GM10847 (cell line): ENCODE results near the gene RNF20.

ENCODE experiments used
- POLR2A ChIP-seq: IDR thresholded peaks from 2 replicates; pipeline ENCODE4 v1.6.1; 2011; ENCODE audit not compliant: insufficient read length; ENCODE audit errors: extremely low read depth

Gene RNF20

DNA sequence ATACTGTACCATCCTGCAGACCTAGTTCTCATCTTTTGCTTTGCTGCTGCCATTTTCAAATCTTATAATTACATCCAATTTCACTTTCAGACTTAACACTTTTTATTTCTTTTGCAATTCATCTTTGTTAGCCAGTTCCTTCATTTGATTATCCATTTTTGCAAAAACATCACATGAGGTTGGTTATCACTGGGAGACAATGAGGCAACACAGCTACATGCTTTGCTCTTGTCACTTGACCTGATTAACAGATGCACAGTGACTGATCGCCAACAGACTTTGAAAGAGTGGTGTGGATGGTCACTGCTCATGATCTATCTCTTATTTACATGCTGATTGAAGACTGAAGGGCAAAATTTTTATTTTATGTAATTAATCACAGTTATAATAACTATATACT lies 17.0 kb upstream of the RNF20 start:
- no peak for TF ChIP-seq POLR2A

DNA sequence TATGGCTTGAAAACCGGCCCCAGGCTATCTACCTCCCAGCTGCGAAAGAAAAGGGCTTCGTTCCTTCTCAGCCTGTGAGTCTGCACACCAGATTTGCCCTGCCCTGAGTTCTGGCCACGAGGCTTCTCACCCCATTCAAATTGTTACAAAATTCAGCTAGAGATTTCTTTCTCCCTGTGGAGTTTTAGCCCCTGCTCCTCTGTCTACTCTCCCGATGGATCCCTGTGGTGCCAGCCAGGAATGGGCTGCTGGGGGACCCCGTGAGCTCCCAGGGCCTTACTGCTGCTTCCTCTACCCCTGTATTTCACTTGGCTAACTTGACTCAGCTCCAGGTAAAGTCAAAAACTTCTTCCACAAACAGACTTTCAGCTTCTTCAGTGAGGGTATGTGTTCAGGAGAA lies 9.3 kb upstream of the RNF20 start:
- TF ChIP-seq POLR2A: no peak

DNA sequence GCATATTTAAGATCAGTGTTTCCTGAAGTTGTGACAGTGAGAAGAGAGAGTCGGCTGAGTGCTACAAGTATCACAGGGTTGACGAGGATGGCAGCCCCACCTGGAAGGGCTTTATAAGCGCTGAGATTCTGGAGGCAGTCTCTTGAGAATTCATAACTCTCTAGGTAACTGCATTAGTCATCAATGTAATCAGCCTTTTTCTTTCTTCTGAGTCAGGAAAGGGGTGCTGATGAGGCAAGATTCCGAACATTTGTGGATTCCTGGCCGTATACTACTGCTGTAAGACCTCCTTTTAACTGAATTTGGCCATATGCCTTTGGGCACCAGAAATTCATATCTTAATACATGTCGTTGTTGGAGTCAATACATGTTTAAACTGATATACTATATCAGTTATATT lies 6.6 kb upstream of the RNF20 start:
- no peak for TF ChIP-seq POLR2A

DNA sequence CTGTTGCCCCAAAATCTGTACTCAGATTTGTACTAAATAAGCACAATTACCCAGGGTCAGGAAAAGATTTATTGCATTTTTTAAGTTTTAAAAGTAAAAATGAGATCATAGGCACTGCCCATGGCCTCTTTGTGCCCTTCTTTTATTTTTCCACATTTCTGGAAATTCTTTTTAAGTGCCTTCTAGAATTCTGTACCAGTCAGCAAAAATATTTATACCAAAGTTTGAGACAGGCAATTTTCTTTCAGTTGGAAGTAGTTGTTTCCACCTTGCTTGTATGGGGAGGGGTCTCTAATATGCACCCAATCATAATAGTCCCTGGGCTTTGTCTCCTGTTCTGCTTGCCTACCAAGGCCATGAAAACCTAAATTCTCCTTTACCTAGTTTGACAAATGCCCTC lies 5.6 kb upstream of the RNF20 start:
- TF ChIP-seq POLR2A: no peak

DNA sequence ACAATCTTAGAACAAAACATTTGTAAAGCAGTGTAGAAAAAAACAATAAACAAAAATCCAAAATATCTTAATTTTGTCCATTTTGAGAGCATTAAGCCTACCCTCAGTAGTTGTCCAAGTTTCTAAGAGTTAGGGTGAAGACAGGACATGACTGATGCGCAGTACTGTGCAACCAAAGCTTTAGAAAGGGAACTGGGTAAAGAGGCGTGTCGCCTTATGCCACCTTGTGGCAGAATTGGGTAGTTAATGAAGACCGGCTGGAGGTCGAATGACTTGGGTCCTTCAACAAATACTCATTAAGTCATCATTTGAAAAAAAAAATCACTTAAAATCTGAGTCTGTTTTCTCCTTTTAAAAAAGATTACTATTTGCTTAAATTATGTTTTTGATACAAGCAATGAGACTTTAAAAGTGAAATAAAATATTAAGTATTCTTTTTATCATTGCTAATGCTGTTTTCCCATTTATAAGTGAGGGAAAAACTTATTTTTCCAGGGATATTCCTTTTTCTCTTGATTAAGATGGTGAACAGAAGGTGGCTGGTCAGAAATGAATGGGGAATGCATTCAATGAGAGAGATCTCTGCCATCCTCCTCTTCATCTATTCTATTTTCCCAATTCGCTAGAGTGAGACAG lies 3.5 kb upstream of the RNF20 start:
- no peak for TF ChIP-seq POLR2A

DNA sequence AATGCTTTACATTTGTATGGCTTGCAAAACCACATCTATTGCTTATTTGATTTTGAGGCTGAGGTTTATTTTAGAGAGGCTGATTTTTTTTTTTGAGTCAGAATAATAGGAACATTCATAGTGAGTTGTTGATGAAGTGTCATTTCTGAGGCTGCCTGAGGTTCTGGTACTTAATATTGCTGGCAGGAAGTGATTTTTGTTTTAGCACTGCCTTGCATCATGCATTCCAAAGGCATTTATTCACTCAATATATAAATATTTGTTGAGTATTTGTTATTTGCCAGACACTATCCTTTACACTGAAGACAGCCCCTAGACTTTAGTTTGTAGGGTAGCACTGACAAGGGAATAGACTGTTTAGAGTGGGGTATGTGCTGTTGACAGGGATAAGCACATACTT lies 2.7 kb downstream of the RNF20 start:
- no peak for TF ChIP-seq POLR2A

DNA sequence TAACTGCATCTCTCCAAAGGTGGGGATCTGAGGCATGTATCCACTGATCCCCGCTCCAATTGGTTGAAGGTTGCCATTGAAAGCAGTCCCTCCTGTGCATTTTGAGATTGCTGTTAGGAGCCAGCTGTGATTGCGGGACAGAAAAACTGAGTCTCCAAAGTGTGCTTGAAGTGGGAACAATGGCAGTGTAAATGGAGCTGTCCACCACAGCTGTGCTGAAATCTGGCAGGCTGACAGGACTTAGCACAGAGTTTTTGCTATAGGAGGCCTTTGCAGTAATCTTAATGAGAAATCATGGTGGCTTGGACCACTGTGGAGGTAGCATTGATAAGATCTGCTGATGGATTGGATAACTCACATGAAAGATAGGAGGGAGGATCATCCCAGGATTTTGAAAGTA lies 3.3 kb downstream of the RNF20 start:
- TF ChIP-seq POLR2A: no peak

DNA sequence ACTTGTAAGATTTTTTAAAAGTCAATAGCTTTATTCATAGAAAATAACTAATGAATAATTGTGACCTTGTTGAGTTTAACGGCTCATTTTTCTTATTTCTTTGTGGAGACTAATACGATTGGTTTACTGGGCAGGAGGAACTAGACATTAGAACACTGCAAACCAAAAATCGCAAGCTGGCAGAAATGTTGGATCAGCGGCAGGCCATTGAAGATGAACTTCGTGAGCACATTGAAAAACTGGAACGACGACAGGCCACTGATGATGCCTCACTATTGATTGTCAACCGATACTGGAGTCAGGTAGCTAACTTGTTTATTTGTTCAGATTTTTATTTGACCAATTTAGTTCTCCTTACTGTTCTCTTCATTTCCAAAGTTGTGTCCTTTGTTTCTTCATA lies 6.4 kb downstream of the RNF20 start:
- TF ChIP-seq POLR2A: no peak

DNA sequence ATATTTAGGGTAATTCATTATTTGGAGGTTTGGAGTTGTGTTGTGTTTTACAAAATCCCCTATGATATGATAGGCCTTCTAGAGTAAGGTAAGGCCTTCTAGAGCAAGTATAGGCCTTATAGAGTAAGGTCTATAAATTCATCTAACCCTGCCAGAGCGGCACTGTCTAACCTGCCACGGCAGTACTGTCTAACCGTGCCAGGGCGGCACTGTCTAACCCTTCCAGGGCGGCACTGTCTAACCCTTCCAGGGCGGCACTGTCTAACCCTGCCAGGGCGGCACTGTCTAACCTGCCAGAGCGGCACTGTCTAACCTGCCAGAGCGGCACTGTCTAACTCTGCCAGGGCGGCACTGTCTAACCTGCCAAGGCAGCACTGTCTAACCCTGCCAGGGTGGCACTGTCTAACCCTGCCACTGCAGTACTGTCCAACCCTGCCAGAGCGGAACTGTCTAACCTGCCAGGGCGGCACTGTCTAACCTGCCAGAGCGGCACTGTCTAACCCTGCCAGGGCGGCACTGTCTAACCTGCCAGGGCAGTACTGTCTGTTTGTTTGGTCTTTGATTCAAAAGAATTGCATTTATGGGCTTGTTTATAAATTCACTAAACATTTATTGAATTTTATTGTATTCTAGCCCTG lies 9.6 kb downstream of the RNF20 start:
- TF ChIP-seq POLR2A: no peak

DNA sequence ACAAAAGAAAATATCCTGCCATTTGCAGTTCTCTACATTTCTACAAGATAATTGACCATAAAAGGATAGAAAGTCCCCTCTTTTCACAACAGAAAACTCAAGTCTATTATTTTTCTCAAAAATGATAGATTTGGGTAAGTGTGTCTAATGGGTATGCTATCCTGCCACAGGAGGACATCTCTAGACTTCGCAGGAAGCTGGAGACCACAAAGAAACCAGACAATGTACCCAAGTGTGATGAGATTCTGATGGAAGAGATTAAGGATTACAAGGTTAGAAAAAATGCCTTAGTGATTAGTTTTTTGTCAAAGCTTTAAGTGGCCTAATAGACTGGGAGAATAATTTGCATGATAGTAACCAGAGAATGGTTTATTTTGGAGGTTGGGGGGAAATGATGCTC lies 28.1 kb downstream of the RNF20 start:
- TF ChIP-seq POLR2A: no peak

DNA sequence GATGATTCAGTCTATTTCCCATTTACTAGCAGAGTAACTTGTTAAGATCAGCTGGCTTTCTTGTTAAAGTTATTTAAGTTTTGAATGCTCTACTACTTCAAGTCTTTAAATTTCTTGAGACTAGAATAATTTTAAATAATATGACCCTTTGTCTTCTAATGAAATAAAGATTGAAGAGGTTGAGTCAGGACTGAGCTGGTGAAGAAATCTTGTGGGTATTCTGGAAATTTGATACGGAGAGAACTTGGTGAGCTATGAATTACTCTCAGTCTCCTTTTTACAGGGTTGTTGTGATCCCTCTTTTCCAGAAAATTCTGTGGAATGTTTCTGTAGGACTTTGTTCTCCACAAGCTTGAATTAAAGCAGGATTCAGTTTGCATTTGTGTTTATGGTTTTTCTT lies 29.3 kb downstream of the RNF20 start:
- no peak for TF ChIP-seq POLR2A

DNA sequence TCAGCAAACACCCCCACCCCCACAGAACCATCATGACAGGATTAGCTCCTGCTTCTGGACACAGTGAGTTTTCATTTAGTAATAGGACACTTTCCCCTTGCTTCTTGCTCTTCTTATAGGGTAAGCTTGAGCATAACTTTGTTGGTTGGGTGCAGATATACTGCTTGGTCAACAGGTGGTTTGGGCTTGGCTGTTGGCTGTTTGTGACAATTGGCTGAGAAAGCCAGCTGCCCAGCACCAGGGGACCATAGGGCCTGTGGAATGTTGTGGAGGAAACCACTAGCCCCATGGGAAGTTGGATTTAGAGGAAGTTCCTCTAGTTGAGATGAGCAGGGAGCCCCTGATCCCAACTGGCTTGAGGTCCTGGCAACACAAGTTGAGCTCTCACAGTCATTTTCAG lies 30.6 kb downstream of the RNF20 start:
- no peak for TF ChIP-seq POLR2A

DNA sequence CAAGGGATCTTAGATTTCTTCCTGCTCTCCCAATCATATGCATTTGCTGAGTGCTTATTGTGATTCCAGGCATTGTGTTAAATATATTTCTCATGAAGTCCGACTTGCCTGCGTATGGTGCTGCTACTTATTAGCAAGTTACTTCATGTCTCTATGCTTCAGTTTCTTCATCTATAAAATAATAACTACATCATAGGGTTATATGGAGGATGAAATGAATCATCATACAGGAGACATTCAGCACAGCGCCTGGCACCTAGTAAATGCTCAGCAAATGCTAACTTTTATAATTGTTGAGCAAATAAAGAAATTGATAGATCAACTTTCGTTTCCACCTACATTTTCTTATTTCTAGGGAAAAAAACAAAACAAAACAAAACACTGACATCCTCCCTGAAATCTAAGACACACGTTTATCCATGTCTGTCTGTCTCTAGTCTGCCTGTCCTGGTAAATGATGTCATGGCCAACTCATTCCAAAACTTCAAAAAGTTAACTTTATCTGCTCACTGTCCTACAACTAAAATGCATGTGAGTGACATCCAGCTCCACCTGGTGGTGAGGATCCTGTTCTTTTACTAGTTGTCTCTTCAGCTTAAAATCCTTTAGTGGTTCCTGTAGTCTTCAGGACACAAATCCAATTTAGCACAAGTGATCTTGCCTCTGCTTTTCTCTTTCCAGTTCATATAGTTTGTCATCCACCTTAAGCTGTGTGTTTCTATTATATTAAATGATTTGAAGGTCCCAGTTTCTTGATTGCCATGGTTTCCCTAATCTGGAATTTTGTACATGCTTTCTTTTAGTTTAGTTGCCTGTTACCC lies 33.5 kb downstream of the RNF20 start:
- no peak for TF ChIP-seq POLR2A

DNA sequence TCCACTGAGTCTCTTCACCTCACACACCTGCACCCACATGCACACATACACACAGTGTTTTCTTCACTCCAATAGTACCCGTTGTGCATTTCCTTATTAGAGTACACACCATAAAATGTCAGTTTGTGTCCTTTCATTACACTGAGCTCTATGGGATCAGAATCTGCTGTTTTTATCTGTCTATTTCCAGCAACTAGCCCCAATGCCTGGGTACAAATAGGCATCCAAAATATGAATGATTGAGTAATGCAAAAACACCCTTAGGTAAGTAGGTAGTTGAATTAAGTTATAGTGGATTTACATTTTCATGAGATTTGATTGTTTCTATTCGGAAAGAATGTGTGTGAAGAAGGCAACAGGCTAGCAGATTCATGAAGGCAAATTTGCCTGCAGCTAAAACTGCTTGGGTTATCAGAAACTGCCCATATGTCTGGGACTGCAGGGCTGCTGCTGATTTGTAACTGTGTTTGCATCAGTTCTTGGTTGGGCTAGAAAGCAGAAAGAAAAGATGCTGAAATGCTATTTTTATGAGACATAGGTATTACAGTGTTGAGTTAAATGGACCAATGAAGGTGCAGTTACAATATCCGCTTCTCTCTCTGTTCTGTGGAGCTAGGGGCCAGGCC lies 34.2 kb downstream of the RNF20 start:
- TF ChIP-seq POLR2A: no peak

DNA sequence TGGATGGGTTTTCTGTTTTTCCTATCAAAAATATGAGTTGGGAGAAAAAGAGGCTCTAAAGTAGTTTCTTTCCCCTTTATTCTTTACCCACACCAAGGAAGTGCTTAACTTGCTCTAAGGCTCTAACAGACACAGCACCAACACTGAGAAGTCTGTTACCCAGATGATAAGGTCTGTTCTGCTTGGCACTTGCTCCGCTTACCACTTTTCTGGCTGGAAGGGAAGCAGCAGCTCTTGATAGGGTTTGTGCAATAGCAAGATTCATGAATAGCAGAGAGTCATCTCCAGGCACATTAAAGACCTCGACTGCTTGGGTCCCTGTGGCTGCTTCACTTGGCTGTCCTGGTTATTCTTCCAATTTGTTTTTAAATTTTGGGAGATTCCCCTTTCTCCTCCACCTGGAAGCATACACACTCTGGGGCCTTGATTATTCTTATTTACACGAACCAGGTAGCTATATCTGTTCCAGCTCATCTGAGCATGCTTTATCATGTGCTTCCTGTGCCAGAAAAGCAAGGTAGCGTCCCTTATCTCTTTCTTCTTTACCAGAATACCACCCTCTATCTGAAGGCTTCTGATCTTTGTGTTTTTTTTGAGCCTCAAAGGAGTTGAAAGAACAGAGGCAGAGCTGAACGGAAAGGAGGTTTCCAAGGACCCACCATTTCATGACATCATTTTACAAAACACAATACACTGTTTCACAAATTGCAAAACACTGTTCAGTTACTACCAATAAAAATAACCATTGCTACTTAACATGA lies 36.3 kb downstream of the RNF20 start:
- TF ChIP-seq POLR2A: no peak
